K562 (cell line): ENCODE data around the gene TSPAN18. TPM values are rescaled to one million over a fixed set of nuclear protein-coding genes. Genes with fewer than 3 reads are reported as not detected.

ENCODE experiments used
- ATAC-seq: fragments of 200-7000 bp; cut with Tn5 transposase; 3 replicates; pipeline ENCODE4 v1.9.1; 2020; ENCODE audit warnings: moderate library complexity
- BruUV-seq: library from RNA; stranded (reverse); fragments of 400-500 nt; replicated peaks from 2 replicates; lab custom pipeline; 2021; lab: Mats Ljungman, UMichigan
- CTCF ChIA-PET: fragments of 300-600 bp; formaldehyde crosslinking; extraction: SDS; loops from one replicate; lab custom pipeline; 2021; ENCODE audit warnings: low intra/inter-chr PET ratio; lab: Yijun Ruan, JAX
- POLR2A ChIA-PET: fragments of 300-600, 350-650 bp; sonication (Branson Sonifier 250); formaldehyde crosslinking; extraction: SDS; loops from one replicate; lab custom pipeline; 2021; ENCODE audit warnings: antibody characterized with exemption, inconsistent platforms; lab: Yijun Ruan, JAX
- DNase-seq, 4 experiments: peaks; one replicate each; pipeline versions ENCODE4 v3.0.0 to v3.0.0-alpha.2; 2011 to 2018; ENCODE audit warnings: low spot score in 3 of 4, mixed read lengths in 3 of 4; ENCODE audit errors: extremely low read depth in 1 of 4
- FAIRE-seq: peaks from 2 replicates; lab custom pipeline; 2011; peaks lifted over from hg19 to GRCh38; lab: Jason Lieb, UNC
- H2AFZ ChIP-seq: 2 replicates; pipeline ENCODE4 v1.6.0; 2011; ENCODE audit warnings: low read depth, low read length, control low read depth, inconsistent platforms
- H3K27ac ChIP-seq: fragments of 200-600 bp; 3 replicates; pipeline ENCODE4 v1.8.0; 2011; ENCODE audit warnings: low read depth, mild to moderate bottlenecking, control low read depth, inconsistent platforms, low read length, moderate library complexity, mixed read lengths; ENCODE audit errors: extremely low read depth
- H3K27me3 ChIP-seq, 2 experiments: fragments of 300-600 bp in 1 of 2; 2 replicates in 1 of 2; 3 replicates in 1 of 2; pipeline versions ENCODE4 v1.6.0 to v1.8.0; 2011; ENCODE audit warnings: inconsistent platforms in 2 of 2, low read length in 2 of 2, mild to moderate bottlenecking in 1 of 2, mixed read lengths in 1 of 2, moderate library complexity in 1 of 2; ENCODE audit not compliant: control insufficient read depth in 2 of 2, insufficient read depth in 2 of 2
- H3K36me3 ChIP-seq: fragments of 300-600 bp; 3 replicates; pipeline ENCODE4 v1.8.0; 2011; ENCODE audit warnings: mild to moderate bottlenecking, low read length, inconsistent platforms; ENCODE audit not compliant: control insufficient read depth, insufficient read depth
- H3K4me1 ChIP-seq, 2 experiments: fragments of 200-600 bp in 1 of 2; replicated peaks in 1 of 2; 2 replicates in 1 of 2; 3 replicates in 1 of 2; pipeline versions ENCODE4 v1.5.1 to v1.8.0; 2011; ENCODE audit warnings: inconsistent platforms in 2 of 2, low read length in 2 of 2, mild to moderate bottlenecking in 1 of 2, mixed read lengths in 1 of 2, moderate library complexity in 1 of 2; ENCODE audit not compliant: control insufficient read depth in 2 of 2, insufficient read depth in 2 of 2
- H3K4me2 ChIP-seq: 2 replicates; pipeline ENCODE4 v1.6.1; 2011; ENCODE audit warnings: low read length, control low read depth, inconsistent platforms, mixed read lengths; ENCODE audit not compliant: insufficient read depth
- H3K4me3 ChIP-seq: fragments of 200-600 bp; sonication (generic), shearing (Covaris generic); 2 replicates; pipeline ENCODE4 v1.5.1; 2016; ENCODE audit warnings: control low read depth, inconsistent platforms
- H3K79me2 ChIP-seq: fragments of 200-600 bp; 3 replicates; pipeline ENCODE4 v1.8.0; 2011; ENCODE audit warnings: low read length, inconsistent platforms; ENCODE audit not compliant: control insufficient read depth, insufficient read depth
- H3K9ac ChIP-seq, 2 experiments: 2 replicates each; pipeline versions ENCODE4 v1.6.0 to v1.6.1; 2011; ENCODE audit warnings: low read depth in 2 of 2, low read length in 2 of 2, control low read depth in 1 of 2, inconsistent platforms in 1 of 2, mild to moderate bottlenecking in 1 of 2, mixed read lengths in 1 of 2; ENCODE audit not compliant: insufficient read depth in 1 of 2
- H3K9me1 ChIP-seq: one replicate; pipeline ENCODE4 v1.6.0; 2011; ENCODE audit warnings: inconsistent platforms, mild to moderate bottlenecking, low read length, moderate library complexity; ENCODE audit not compliant: control insufficient read depth, insufficient read depth
- H3K9me3 ChIP-seq: replicated peaks from 2 replicates; pipeline ENCODE4 v1.5.1; 2011; ENCODE audit warnings: low read depth, low read length, inconsistent platforms; ENCODE audit not compliant: control insufficient read depth, insufficient read depth
- H4K20me1 ChIP-seq: replicated peaks from 2 replicates; pipeline ENCODE4 v1.6.1; 2011; ENCODE audit warnings: low read length, inconsistent platforms, mixed read lengths; ENCODE audit not compliant: control insufficient read depth, insufficient read depth
- BDP1 ChIP-seq: IDR thresholded peaks from 3 replicates; pipeline ENCODE4 v1.6.1; 2011; ENCODE audit not compliant: insufficient read length, insufficient read depth
- EWSR1 ChIP-seq: fragments of 450-650 bp; IDR thresholded peaks from 2 replicates; pipeline ENCODE4 v1.6.1; 2018; ENCODE audit warnings: borderline replicate concordance, mild to moderate bottlenecking, low read depth, moderate library complexity; ENCODE audit not compliant: partially characterized antibody
- HDAC8 ChIP-seq: fragments of 450-650 bp; IDR thresholded peaks from 2 replicates; pipeline ENCODE4 v1.6.1; 2016; ENCODE audit warnings: mild to moderate bottlenecking, missing genetic modification characterization, moderate library complexity, missing compliant biosample characterization
- HEY1 ChIP-seq: fragments of 250-450 bp; sonication (Bioruptor Pico); IDR thresholded peaks from 2 replicates; pipeline ENCODE4 v1.5.0; 2020; ENCODE audit warnings: mild to moderate bottlenecking, moderate library complexity, borderline replicate concordance
- MCM2 ChIP-seq: fragments of 450-650 bp; IDR thresholded peaks from 2 replicates; pipeline ENCODE4 v1.6.1; 2017; ENCODE audit warnings: low read depth, mild to moderate bottlenecking
- NFE2 ChIP-seq: IDR thresholded peaks from 2 replicates; pipeline ENCODE4 v1.6.1; 2014; ENCODE audit warnings: antibody characterized with exemption, low read depth
- NRF1 ChIP-seq, 2 experiments: fragments of 450-650 bp; IDR thresholded peaks in 1 of 2; conservative IDR thresholded peaks in 1 of 2; 2 replicates each; pipeline ENCODE4 v1.6.1; 2014; ENCODE audit warnings: mild to moderate bottlenecking in 2 of 2
- PML ChIP-seq: IDR thresholded peaks from 2 replicates; pipeline ENCODE4 v1.6.1; 2012; ENCODE audit warnings: low read length, inconsistent platforms
- RFX7 ChIP-seq: fragments of 250-450 bp; sonication (Bioruptor Pico); IDR thresholded peaks from 2 replicates; pipeline ENCODE4 v1.5.1; 2021; ENCODE audit warnings: mild to moderate bottlenecking
- STAT5A ChIP-seq: IDR thresholded peaks from 2 replicates; pipeline ENCODE4 v1.6.1; 2012; ENCODE audit warnings: low read length, inconsistent platforms, borderline replicate concordance
- TSC22D4 ChIP-seq: fragments of 450-650 bp; IDR thresholded peaks from 2 replicates; pipeline ENCODE4 v1.6.1; 2016; ENCODE audit warnings: missing genetic modification characterization, missing biosample characterization, control low read depth
- ZMIZ1 ChIP-seq, 2 experiments: fragments of 150-350 bp in 1 of 2; IDR thresholded peaks; 2 replicates each; pipeline ENCODE4 v1.6.1; 2012 to 2016; ENCODE audit warnings: low read depth in 2 of 2, low read length in 2 of 2, mild to moderate bottlenecking in 1 of 2, moderate library complexity in 1 of 2
- ZNF124 ChIP-seq: sonication (generic); formaldehyde crosslinking; IDR thresholded peaks from 2 replicates; pipeline ENCODE4 v1.8.1; 2022; ENCODE audit warnings: missing genetic modification reagents
- WGBS: fragments of 100-300 bp; shearing (Covaris generic); methylation state at CpG from one replicate; pipeline ENCODE4 v1.1.6; 2016; ENCODE audit warnings: low coverage, mixed read lengths; ENCODE audit not compliant: insufficient coverage; ENCODE audit errors: missing lambda C conversion rate; 5-methylcytosine and 5-hydroxymethylcytosine counted together
- in situ Hi-C: fragments of 300-500 bp; cut with MboI; formaldehyde crosslinking; loops from 4 replicates; pipeline ENCODE4 v1.15.0; 2018; ENCODE audit warnings: inconsistent platforms, mixed read lengths
- intact Hi-C: fragments of 100-400 bp; cut with micrococcal nuclease; formaldehyde crosslinking; loops from 2 replicates; pipeline ENCODE4 v1.14.2; 2022
- polyA plus RNA-seq, 8 experiments: library from polyadenylated mRNA; depleted of rRNA in 4 of 8; stranded (reverse) in 5 of 8; unstranded in 3 of 8; fragments of >200 nt; fragmentation: Nextera tagmentation in 2 of 8; fragmentation: Illumina TruSeq in 1 of 8; extraction: Ambion mirVana in 2 of 8; extraction: Trizol in 1 of 8; gene quantifications; 2 replicates each; pipeline versions ENCODE4 v1.2.1 to v1.2.3, GENCODE V29; 2011 to 2014; ENCODE audit warnings: inconsistent platforms in 1 of 8, missing spikeins in 1 of 8
- total RNA-seq, 7 experiments: library from RNA; depleted of rRNA in 6 of 7; stranded (reverse); fragments of >200 nt in 6 of 7; fragmentation: Illumina TruSeq in 2 of 7; extraction: Trizol in 2 of 7; gene quantifications; 2 replicates each; pipeline versions ENCODE4 v1.2.1 to v1.2.3, GENCODE V29; 2011 to 2021; ENCODE audit warnings: low replicate concordance in 1 of 7

TSPAN18 gene
- total and polyA plus RNA-seq, 9 of the 15 experiments (the other 6 are each of a cell fraction or from before 2014, with no cell fraction given): 0.17 to 0.35 (median 0.22) TPM; not detected in 4

GRCh38 chr11:44742508-44743246 lies 15.9 kb downstream of the TSPAN18 start:
- Histone ChIP-seq H4K20me1 (0 out of 2 replicates have a peak, but pooled peaks cover 6% of the 10 kb centered on the region), H3K9me3 (no peaks in the 10 kb centered on the region), H3K4me2 (no peak overlapping the region), H3K4me3 (no peak overlapping the region), H2AFZ (no peak overlapping the region), H3K9me1 (no peaks in the 10 kb centered on the region), H3K36me3 (no peaks in the 10 kb centered on the region), H3K79me2 (no peaks in the 10 kb centered on the region), H3K27ac (no peak overlapping the region)
- 3% methylated on average over 11 of the region's 11 CpGs for WGBS
- POLR2A ChIA-PET: interaction anchor here (0.7 kb wide), 1 partner anchor 313 kb away, joined by 3 read pairs; no protein-coding TSS in a partner anchor
- in situ Hi-C loops: no loop called here
- FAIRE-seq (no peak), ATAC-seq (no peak)
- no peak for TF ChIP-seq HEY1
- TF ChIP-seq, all 486 proteins: peak for 0
- CTCF ChIA-PET: no interaction called here
- no peak overlapping the region for H3K9ac ChIP-seq
- no peaks in the 10 kb centered on the region for H3K4me1 ChIP-seq
- intact Hi-C loops: no loop called here
- BruUV-seq: no TSS peak
- peaks cover 51 to 76% of the 10 kb centered on the region in 2 experiments; a peak in 4 of 5 replicates for H3K27me3 ChIP-seq
- DNase-seq: no peak

- POLR2A ChIA-PET: no interaction called here
- no peaks in the 10 kb centered on the region for H3K9me1 ChIP-seq
- FAIRE-seq: no peak
- TF ChIP-seq ZMIZ1 (IDR thresholded peaks at IDR 0.05; ENCODE audit: low read depth in 2 of 2, low read length in 2 of 2): no peak
- TF ChIP-seq ZNF124: no peak
- TF ChIP-seq MCM2: no peak
- TF ChIP-seq NRF1 (conservative IDR thresholded peaks at IDR 0.05 in 1 of 2, IDR thresholded peaks at IDR 0.05 in 1 of 2): no peak
- no peak for TF ChIP-seq RFX7 (CRISPR knock-in tag)
- no peak for TF ChIP-seq NFE2
- TF ChIP-seq BDP1: no peak
- no peak for TF ChIP-seq EWSR1
- no peak for TF ChIP-seq PML
- no peak for TF ChIP-seq TSC22D4
- no peak for TF ChIP-seq HDAC8 (tag)
- no peak for TF ChIP-seq STAT5A
Measured at GRCh38 chr11:44743326-44743725, 16.6 kb downstream of the TSPAN18 start.

More at GRCh38 chr11:44743326-44743725, 16.6 kb downstream of the TSPAN18 start:
- Histone ChIP-seq H3K4me1 (no peaks in the 10 kb centered on the region), H3K36me3 (no peaks in the 10 kb centered on the region), H3K4me2 (no peak overlapping the region), H3K27me3 (peaks cover 50 to 70% of the 10 kb centered on the region in 2 experiments; a peak in 4 of 5 replicates), H3K9ac (no peak overlapping the region), H2AFZ (no peak overlapping the region), H3K79me2 (no peaks in the 10 kb centered on the region), H4K20me1 (0 out of 2 replicates have a peak, but pooled peaks cover 6% of the 10 kb centered on the region), H3K4me3 (no peak overlapping the region), H3K9me3 (no peaks in the 10 kb centered on the region), H3K27ac (no peak overlapping the region)
- in situ Hi-C loops (no loop called here), intact Hi-C loops (no loop called here)
- CTCF ChIA-PET: no interaction called here
- no TSS peak for BruUV-seq
- DNase-seq (no peak), ATAC-seq (no peak)
- WGBS: 5% methylated on average over 12 of the region's 12 CpGs
